HG03565 (cell line): Measurements from ENCODE around the gene KIF6.

Experiments
- ATAC-seq: cut with Tn5 transposase; IDR thresholded peaks from one replicate; pipeline ENCODE4 v1.9.1; 2021; ENCODE audit warnings: mild to moderate bottlenecking, moderate library complexity; ENCODE audit not compliant: unreplicated experiment

Gene KIF6

DNA sequence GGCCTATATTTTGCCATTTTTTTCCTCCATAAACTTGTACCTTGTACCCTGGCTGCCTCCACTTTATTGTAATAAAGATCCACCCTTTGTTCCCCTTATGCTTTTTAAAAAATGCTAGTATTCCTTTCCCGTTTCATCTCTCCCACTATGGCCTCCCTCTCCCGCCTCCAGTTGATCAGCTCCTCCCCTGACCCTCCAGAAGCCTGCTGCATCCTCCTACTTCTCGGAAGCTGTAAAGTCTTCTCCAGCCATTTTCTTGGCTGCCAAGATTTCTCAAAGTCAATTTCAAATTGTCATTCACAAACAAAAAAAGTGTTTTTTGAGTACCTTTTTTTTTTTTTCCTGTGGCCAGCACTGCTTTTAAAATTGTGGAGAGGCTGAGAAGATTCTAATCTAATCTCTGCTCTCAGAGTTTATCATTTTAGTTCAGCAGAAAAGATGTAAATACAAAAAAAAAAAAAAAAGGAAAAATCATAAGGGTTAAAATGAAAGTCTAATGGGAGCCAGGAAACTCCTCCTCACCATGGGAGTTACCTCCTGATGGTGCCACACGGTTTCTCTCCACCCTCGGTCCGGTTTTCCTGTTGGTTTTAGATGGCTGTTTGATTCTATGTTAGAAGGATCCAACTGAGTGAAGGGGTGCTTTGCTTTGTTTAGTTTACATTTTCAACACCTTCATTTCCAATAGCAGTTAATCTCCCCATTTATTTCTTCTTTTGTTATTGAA, 299.7 kb downstream of the KIF6 start:
- no peak for ATAC-seq

DNA sequence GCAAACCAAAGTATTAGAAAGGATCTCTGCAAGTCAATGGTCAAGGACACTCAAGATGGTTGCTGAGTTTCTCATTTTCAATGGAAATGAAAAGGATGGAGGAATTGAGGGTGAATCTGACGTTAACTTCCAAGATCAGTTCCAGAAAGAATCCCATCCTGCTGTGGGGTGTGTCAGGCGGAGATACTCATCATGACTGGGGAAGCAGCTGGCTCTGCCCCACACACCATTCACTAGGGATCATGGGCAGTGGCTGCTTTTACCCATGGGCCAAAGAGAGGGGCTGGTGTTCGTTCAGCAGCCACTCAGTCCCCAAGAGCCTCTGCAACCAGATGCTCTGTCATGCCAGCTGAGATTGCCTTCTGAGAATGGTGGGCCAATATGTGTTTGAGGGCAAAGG, 300.4 kb downstream of the KIF6 start:
- ATAC-seq = no peak

DNA sequence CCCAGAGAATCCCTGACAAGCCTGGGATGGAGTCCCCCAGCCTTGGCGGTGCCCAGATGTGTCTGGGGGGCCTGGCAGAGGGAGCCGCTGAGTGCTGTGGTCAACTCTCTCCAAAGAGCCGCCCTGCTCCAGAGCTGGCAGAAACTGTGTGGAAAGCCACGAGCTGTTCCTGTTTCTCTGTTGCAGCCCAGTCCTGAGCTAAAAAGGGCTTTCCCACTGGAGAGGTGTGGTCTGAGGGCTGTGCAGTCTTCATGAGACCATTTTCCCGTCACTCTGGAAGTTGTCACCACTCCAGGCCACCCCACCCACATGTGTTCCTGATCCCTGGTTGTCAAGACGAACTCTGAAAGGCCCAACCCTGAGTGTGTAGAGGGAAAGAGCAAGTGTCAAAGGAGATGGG, 303.0 kb downstream of the KIF6 start:
- ATAC-seq = no peak

DNA sequence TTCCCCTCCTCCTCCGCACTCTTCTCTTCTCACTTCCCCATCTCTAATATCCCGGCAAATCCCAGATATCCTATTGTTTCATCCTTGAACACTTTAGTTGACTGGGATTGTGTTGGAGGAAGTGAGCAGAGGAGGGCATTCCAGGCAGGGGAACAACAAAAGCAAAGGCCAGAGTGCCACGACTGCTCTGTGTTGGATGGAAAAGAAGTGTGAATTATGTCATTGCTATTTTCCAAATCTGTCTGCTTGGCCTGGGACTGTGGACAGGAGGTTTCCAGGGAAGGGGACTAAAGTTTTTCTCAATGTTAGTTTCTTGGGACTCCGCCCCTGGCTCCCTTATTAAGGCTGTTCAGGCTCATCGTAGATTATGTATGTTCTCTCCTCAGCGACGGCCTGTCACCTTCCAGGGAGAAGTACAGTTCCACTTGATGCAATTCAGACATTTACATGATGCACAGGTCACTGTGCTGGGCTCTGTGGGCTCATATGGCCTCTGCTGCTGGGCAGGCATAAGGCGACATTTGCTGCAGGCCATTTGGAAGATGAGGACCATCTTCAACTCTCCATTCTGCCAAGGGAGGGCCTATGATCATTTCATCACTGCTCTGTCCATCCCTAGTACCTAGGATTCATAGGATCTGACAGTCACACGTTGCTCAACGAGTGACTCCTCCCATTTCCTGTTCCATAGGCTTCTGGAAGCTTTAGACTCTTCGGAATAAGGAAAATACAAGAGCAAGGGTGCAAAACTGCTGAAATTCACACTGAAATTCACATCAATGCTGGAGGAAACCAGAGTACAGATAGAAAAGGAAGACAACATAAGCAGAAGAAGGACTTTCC, 303.6 kb downstream of the KIF6 start:
- no peak for ATAC-seq

DNA sequence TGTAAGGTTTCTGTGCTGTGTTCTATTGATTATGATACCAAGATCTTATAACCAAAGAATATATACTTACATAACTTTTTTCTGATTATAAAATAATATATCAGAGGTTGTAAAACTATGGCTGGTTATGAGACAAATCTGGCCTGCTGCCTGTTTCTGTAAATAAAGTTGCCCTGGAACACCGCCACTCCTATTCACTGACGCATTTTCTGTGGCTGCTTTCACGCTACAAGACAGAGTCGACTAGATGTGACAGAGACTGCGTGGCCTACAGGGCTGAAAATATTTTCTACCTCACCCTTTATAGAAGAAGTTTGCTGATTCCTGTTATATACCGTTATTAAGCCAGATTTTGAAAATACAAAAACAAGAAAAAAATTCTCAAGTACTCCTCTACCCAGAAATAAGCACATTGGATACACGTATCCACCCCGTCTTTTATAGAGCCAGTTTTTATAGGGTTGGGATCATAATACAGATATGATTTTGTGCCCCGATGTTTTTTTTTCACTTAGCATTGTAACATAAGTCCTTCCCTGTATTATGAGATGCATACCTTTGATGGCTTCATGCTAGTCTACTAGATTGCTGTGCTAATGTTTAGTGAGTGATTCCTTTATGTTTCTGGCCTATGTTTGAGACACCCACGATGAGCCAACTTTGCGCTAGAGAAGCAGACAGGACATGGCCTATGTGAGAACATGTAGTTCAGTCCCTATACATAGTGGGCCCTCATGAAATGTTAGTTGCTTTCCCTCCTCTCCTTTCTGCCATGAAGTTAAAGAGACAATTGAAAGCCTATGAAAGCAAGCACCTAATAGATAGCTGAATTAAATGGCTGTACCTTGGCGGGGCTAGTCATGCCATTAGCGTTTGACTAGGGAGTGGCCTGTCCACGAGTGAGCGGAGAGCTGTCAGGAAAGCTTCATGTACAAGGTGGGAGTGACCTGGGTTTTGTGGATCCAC, 304.6 kb downstream of the KIF6 start:
- ATAC-seq = no peak

DNA sequence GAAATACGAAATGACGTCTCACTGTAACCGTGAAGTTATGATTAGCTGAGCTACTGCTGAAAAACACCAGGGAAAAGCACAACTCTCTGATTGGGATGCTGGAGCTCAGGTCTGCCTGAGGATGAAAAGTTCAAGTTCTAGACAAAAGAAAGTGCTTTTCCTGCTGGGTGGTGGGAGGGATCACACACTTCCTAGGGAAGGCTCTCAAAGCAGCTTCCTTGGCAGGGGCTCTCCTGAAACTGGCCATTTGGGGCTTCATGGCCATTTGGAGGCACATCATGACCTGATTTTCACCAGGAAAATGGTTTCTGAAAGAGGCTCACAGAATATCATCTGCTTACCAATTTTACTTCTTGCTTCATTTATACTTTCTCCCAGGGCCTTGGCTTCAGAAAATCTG, 305.6 kb downstream of the KIF6 start:
- no peak for ATAC-seq

DNA sequence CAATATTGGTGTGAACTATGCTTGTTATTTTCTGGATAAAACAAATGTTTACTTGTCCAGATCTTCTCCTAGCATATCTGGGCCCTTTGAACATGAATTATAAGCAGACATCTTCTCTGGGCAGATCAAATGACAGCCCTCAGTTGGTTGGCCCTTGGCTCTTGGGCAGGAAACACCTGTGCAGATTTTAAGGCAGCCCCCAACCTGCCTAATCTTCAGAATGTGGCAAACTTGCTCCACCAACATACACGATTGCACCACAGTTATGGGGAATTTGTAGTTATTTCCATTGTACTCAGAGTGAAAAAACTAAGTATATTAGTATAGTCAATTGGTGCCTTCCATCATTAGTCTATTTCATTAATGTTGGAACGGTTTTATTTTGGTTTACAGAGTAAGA, 307.8 kb downstream of the KIF6 start:
- ATAC-seq = no peak

DNA sequence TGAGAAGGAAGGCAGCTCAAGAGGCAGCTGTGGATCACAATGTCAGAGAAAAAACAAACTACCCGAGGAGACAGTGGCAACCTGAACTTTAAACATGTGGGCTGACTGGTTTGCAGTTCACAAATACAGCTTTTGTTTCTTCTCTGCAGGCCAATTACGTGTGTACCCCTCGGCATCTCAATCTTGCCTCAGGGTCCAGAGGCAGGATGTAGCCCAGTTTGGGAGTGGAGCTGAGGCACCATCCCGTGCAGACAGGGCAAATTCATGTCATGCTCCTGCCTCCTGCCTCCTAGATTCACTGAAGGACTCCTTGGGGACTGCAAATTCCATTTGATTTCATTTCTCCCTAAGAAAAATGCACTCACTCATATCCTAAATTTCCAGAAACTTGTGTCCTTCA, 308.5 kb downstream of the KIF6 start:
- ATAC-seq = no peak

DNA sequence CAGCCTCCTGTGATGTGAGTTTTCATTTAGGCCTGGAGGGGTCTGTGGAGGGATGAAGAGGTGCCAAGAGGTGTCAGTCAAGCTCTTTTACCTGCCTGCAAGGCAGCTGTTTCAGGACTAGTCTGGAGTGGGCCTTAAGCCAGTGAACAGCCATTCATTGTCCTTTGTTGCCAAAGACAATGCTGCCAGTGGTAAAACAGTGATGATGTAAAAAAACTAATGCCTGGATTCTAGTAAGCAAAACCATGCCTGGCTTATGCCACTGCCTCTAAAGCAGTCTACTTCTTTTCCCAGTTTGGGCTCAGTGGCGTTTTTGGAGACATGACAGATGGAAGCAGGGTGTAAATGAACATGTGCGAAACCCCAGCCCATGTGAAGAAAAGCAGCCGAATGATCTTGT, 309.2 kb downstream of the KIF6 start:
- ATAC-seq = no peak

DNA sequence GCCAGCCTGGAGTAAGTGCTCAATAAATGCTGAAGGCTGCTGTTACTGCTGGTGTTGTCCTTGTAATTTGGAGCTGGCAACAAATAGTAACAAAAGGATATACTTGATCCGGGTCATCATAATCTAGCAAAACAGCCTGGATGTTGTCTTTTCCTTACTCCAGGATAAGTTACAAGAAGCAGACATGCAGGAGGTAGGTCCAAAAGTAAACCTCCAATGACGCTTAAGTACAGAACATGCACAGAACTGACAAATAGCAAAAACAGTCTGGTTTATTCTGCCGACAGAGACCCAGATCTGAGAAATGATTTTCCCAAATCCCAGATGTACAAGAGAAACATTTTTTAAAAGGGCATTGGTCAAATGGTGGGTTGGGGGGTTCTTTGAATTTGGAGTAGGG, 309.7 kb downstream of the KIF6 start:
- no peak for ATAC-seq

DNA sequence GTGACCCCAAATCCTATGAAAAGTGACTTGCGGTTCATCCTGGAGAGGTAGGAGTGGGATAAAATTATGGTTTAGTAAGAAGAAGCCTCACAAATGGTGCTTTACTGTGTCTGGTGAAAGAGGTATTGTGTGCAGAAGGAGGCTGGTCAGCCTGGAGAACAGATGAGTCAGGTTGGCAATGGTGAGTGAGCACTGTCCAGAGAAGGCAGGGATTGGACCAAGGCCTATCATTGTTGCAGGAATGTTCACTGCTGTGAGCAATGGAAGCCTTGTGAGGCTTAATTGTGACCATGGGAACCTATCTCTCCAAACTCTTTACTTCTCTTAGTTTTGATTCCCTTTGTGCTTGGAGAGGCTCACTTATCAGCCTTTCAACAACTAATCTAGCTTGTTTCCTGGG, 313.7 kb downstream of the KIF6 start:
- ATAC-seq = no peak

DNA sequence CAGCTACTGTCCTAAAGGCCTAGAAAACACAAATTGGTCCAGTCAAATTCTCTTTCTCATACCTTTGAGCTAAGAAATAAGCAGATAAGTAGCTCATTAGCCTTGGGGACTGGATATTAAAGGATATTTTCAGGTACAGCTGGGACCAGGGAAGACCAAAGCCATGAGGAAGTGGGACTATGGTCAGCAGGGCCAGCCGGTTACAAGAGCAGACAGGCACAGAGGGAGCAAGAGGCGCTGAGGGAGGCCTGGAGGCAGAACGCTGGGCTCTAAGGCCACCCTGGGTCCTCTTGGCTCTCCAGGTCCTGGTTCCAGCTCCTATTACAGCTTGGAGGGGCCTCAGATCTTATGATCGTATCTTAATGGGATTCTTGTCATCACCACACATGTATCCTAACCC, 314.2 kb downstream of the KIF6 start:
- ATAC-seq = no peak

DNA sequence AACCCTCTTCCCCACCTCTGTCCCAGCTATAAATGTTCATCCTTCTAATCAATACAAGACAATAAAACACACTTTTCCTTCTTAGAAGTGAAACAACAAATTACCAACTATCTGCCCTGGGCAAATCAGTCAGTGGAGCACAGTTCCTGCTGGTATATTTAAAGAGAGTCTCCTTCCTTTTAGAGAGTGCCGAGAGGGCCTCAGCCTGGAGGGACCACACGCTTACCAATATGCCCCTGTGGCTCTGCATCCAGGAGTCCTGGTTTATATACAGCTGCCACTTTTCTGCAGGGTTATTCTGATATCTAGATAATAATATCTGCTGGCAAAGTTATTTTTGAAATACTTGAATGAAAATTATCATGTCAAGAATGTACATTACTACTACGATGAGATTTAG, 315.3 kb downstream of the KIF6 start:
- ATAC-seq = no peak

DNA sequence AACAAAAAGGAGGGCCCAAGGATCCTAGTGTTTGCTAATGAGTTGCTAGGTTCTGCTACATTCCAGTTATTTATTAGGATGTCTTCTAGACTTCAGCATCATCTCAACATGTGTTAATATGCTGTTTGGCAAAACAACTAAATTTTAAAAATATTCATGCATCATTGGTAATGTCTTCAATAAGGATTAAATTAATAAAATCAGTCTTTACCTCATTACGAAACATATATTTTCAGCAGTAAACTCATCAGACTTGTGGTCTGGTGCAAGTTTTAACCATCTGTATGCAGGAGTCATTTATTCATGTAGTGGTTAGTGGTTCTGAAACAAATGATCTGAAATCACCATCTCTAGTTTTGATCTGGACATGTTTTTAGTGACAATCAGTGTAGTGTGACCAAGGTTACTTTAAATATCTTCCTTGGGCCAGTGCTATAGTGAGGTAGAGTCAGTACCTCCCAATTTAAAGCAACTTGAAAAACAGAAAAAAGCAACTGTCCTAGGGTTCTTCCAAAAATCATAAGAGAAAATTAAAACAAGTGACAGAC, 317.7 kb downstream of the KIF6 start:
- peak; percentile 87 for ATAC-seq

DNA sequence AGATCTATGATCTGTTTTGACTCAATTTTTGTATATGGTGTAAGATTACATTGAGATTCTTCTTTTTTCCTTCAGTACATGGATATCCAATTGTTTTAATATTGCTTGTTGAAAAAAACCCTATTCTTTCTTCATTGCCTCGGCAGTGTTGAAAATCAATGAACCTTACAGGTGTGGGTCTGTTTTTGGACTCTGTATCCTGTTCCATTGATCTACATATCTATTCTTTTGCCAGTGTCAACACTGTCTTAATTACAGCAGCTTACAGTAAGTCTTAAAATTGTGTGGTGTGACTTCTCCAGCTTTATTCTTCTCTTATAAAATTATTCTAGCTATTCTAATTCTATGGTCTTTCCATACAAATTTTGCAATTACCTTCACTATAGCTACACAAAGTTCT, 320.9 kb downstream of the KIF6 start:
- no peak for ATAC-seq

DNA sequence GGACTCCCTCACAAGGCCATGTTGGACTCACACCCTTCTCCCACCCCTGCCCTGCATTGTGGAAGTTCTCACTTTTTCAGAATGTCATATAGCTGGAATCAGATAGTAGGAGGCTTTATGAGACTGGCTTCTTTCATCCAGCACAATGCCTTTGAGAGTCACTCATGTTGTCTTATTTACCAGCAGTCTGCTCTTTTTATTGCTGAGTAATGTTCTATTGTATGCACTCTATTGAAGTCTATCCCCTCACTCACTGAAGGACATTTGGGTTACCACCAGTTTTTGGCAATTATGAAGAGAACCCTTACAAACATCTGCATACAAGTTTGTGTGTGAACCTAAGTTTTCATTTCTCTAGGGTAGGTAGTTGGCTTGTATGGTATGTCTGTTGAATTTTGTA, 321.9 kb downstream of the KIF6 start:
- no peak for ATAC-seq

DNA sequence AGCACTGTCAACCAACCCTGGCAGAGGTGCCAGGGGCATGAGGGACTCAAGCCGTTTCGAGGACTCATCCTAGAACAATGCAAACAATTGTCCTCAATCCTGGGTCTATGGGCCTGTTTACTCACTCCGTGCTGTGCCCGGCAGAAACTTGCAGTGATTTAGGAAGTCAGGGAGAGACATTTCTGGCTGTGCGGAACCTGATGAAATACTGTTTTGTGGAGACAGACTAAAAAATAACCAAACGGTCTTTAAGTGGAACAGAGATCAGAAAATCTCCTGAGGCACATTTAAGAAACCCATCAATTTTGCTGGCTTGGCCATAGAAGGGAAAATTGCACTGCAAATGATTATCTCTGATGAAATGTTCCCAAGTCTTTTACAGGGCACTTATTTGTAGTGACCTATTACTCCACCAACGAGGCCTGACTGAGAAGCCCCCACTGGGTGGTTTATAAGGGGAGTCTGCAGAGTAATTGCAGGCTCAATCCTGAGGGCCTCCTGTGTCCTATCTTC, 322.9 kb downstream of the KIF6 start:
- ATAC-seq = no peak

DNA sequence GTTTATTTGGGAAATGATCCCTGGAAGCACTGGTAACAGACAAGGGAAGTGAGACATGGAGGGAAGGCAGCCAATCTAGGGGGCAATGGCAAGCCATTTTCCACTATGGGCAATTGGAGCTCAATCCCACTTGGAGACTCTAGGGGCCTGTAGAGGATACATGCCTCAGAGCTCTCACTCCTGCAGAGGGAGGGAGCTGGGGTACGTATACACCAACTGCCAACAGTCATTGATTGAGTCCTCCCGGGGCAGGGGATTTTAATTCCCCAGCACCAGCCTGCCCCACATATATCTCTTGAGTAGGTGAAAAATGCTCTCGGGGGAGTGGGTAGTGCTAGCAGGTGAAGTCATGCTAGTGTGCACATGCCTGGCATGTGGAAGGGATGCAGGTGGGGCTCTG, 323.8 kb downstream of the KIF6 start:
- no peak for ATAC-seq

DNA sequence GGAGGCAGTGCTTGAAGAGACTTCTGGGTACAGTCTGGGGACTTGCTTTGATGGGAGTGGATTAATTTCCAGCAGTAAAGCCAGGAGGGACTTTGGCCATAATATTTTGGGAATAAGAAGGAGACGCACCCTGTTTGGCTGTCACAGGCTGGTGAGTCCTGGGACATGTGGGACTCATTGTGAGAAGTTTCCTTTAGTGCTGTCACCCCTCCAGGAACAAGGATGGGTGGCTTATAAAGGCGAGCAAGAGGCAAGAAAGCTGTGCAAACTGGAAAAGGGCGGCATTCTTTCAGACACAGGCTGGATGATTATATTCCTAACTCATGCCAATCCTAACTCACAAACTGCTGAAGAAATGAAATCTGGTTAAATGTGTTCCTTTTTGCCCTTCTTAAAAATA, 325.2 kb downstream of the KIF6 start:
- ATAC-seq = no peak

DNA sequence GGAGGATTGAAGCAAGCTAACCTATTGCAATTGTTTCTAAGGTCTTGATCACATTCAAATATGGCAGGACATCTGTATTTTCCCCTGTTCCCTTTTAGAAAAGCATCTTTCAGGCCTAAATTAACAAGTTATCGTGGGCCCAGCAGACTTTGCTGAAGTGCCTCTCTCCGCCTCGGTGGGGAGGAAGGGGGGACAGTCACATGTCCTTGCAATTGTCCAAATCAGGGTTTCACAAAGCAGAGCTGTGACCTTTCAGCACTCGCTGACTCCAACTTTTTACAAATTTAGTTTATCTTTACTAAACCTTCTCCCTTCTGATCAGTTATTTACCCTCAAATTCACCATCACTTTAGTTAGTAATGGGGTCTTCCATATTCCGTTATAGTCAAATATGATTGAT, 328.4 kb downstream of the KIF6 start:
- no peak for ATAC-seq

DNA sequence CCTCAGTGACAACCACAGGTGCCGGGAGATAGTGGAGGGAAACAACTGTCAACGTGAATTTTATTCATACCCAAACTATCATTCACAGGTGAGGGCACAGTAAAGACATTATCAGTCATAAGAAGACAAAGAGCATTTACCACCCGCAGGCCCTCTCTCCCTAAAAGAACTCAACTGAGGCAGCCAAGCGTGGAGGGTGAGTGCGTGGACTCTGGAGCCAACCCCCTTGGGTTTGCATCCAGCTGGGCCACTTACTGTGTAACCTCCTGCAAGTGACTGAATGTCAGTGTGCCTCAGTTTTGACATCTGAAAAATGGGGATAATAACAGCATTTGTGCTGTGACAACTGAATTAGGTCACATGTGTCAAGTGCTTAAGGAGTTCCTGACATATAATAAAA, 332.1 kb downstream of the KIF6 start:
- no peak for ATAC-seq
